RWPE2 (cell line): ENCODE data around the gene CBX2.

Experiments used
- ATAC-seq: fragments of 200-7000 bp; cut with Tn5 transposase; 3 replicates; pipeline ENCODE4 v1.9.1; 2021; ENCODE audit warnings: low read depth
- DNase-seq: peaks from one replicate; pipeline ENCODE4 v3.0.0-alpha.2; 2020; ENCODE audit warnings: low spot score
- H3K27ac ChIP-seq: fragments of 450-650 bp; 2 replicates; pipeline ENCODE4 v1.5.1; 2017; ENCODE audit warnings: mild to moderate bottlenecking; ENCODE audit not compliant: poor library complexity, severe bottlenecking
- H3K27me3 ChIP-seq: fragments of 250-450 bp; sonication (Bioruptor Pico); 2 replicates; pipeline ENCODE4 v1.5.1; 2021; ENCODE audit warnings: mild to moderate bottlenecking, moderate library complexity; ENCODE audit not compliant: insufficient read depth, poor library complexity, severe bottlenecking
- H3K36me3 ChIP-seq: fragments of 250-450 bp; sonication (Bioruptor Pico); 2 replicates; pipeline ENCODE4 v1.5.1; 2020; ENCODE audit warnings: low read depth, mild to moderate bottlenecking, moderate library complexity
- H3K4me1 ChIP-seq: fragments of 250-450 bp; sonication (Bioruptor Pico); 2 replicates; pipeline ENCODE4 v1.5.1; 2021; ENCODE audit warnings: mild to moderate bottlenecking, moderate library complexity; ENCODE audit not compliant: insufficient read depth, poor library complexity, severe bottlenecking
- H3K4me3 ChIP-seq: fragments of 250-450 bp; sonication (Bioruptor Pico); 2 replicates; pipeline ENCODE4 v1.5.1; 2021; ENCODE audit warnings: mild to moderate bottlenecking, moderate library complexity; ENCODE audit not compliant: severe bottlenecking
- H3K9me3 ChIP-seq: fragments of 250-450 bp; sonication (Bioruptor Pico); 2 replicates; pipeline ENCODE4 v1.5.1; 2021; ENCODE audit warnings: mild to moderate bottlenecking, moderate library complexity; ENCODE audit not compliant: severe bottlenecking
- CTCF ChIP-seq: fragments of 450-650 bp; IDR thresholded peaks from one replicate; pipeline ENCODE4 v1.5.1; 2017; ENCODE audit warnings: mild to moderate bottlenecking, moderate library complexity; ENCODE audit not compliant: poor library complexity, severe bottlenecking

CBX2 gene

DNA sequence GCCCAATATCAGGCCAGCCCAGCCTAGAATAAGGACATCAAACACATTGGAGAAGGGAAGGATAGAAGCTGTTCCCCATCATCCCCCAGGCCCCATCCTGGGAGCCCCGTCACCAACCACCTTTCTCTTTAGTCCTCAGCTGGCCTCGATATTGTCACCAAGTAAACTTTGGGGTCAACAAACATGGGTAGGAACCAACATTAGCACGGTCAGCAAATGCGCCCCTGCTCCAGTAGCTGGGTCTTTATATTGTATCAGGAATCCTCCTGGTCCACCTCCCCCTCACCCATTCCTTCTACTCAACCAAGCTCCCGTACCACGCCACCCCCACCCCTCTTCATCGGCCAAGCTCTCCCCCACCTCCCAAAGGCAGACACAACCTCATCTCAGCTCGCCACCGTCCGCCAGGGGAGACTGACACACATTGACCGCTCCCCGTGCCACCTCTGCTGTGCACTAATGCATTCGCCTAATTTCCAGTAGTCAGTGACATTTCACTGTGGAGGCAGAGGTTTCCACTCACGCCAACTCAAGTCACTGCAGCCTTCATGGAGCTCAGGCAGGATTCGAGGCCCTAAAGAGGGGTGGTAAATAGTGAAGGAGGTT is 20.7 kb upstream of the CBX2 start:
- Histone ChIP-seq H3K4me3 (no peak overlapping the region), H3K27me3 (no peaks in the 10 kb centered on the region)

GRCh38 chr17:79758271-79758670 is 19.7 kb upstream of the CBX2 start:
- H3K4me3 ChIP-seq = no peak overlapping the region
- H3K27ac ChIP-seq = no peak overlapping the region
- no peak for TF ChIP-seq CTCF
- no peaks in the 10 kb centered on the region for H3K27me3 ChIP-seq
- H3K4me1 ChIP-seq = no peaks in the 10 kb centered on the region
- H3K9me3 ChIP-seq = no peaks in the 10 kb centered on the region
- no peaks in the 10 kb centered on the region for H3K36me3 ChIP-seq
- ATAC-seq = no peak
- no peak for DNase-seq

More for the DNA sequence above, 20.7 kb upstream of the CBX2 start:
- Histone ChIP-seq H3K36me3 (no peaks in the 10 kb centered on the region), H3K27ac (no peak overlapping the region), H3K4me1 (no peaks in the 10 kb centered on the region), H3K9me3 (no peaks in the 10 kb centered on the region)
- ATAC-seq (no peak), DNase-seq (no peak)
- no peak for TF ChIP-seq CTCF

DNA sequence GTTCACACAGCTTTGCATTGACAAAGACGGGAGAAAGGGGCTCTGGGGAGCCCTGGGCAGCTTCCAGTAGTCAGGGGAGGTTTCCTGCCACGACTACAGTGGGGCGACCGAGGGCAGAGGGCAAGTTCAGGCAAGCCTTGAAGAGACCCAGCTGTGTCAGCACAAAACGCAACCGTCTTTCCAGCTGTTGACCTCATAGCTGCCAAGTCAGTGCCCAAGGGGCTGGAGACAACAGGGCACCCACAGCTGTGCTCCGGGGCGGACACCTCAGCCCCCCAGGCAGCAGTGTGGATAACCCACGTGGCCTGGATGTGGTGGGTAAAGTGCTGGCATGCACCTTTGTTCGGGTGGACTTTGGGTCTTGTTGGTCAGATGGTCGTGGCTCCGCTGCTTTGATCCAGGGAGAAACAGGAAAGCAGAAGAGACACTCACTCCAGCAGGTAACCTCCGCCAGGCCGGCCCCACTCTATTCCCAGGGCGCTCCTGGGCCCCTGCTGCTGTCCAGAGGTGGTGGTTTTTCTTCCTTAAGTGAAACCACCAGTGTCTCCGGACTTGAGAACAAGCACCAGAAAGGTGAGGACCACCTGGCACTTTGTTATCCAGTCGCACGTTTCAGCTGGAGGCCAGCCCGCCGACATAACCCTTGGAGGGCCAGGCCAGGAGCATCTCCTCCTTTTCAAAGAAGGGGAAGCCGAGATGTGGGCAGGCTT is 17.6 kb upstream of the CBX2 start:
- no peaks in the 10 kb centered on the region for H3K9me3 ChIP-seq
- H3K4me1 ChIP-seq = no peaks in the 10 kb centered on the region
- ATAC-seq (peak; percentile 48; the same call in 2 of the 3 replicates), DNase-seq (no peak)
- no peak overlapping the region for H3K27ac ChIP-seq
- no peak for TF ChIP-seq CTCF
- no peaks in the 10 kb centered on the region for H3K27me3 ChIP-seq
- no peaks in the 10 kb centered on the region for H3K36me3 ChIP-seq
- no peak overlapping the region for H3K4me3 ChIP-seq

DNA sequence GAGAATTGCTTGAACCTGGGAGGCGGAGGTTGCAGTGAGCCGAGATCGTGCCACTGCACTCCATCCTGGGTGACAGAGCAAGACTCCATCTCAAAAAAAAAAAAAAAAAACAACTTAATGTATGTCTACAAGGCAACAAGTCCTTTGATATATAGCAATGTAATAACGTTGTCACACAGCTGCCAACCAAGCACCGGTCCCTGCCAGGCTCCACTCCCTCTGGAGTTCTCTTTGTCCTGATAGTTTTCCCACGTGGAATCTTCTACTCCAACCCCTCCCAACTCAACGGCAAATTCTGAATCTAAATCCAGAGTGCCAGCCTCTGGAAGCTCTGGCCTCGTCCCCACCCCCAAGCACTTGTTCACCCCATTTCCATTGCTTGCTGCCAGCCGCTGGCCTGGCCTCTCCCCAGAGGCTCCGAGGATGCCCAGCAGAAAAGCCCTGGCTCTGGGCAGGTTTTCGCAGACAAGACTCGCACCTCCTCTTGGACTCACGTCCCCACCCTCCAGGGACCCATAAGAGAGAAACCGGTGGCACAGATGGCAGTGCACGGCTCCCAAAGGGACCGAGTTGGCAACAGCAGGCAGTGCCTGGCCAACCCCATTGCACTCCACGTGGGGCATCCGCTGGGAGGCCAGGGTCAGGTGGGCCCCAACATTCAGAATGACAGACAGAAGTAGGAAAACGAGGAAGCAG is 15.9 kb upstream of the CBX2 start:
- Histone ChIP-seq H3K4me1 (no peaks in the 10 kb centered on the region), H3K36me3 (no peaks in the 10 kb centered on the region), H3K27ac (no peak overlapping the region), H3K4me3 (no peak overlapping the region), H3K9me3 (no peaks in the 10 kb centered on the region), H3K27me3 (no peaks in the 10 kb centered on the region)
- DNase-seq (no peak), ATAC-seq (no peak)
- TF ChIP-seq CTCF = no peak

GRCh38 chr17:79765708-79766107 is 12.2 kb upstream of the CBX2 start:
- no peaks in the 10 kb centered on the region for H3K9me3 ChIP-seq
- no peaks in the 10 kb centered on the region for H3K4me1 ChIP-seq
- H3K36me3 ChIP-seq = no peaks in the 10 kb centered on the region
- H3K27ac ChIP-seq = no peak overlapping the region
- H3K4me3 ChIP-seq = no peak overlapping the region
- TF ChIP-seq CTCF = no peak
- ATAC-seq (no peak), DNase-seq (no peak)
- no peaks in the 10 kb centered on the region for H3K27me3 ChIP-seq
